Lower lobe of right lung (tissue), 2 donors: Measurements from ENCODE around the gene TBC1D10B. TPM values are rescaled to one million over a fixed set of nuclear protein-coding genes. Genes with fewer than 3 reads are reported as not detected.

ENCODE experiments used
- ATAC-seq, 2 donors: fragments of 200-7000 bp; cut with Tn5 transposase; one replicate each; pipeline ENCODE4 v1.9.1; 2020 to 2022; ENCODE audit warnings: mild to moderate bottlenecking in 2 of 2, moderate library complexity in 2 of 2
- DNase-seq: peaks from one replicate; pipeline ENCODE4 v3.0.0-alpha.2; 2020
- H3K27ac ChIP-seq: fragments of 200-600 bp; one replicate; pipeline ENCODE4 v1.8.0; 2022
- H3K27me3 ChIP-seq: fragments of 200-600 bp; one replicate; pipeline ENCODE4 v1.8.0; 2022; ENCODE audit warnings: low read depth
- H3K36me3 ChIP-seq: fragments of 200-600 bp; one replicate; pipeline ENCODE4 v1.8.0; 2022; ENCODE audit warnings: mild to moderate bottlenecking
- H3K4me1 ChIP-seq: fragments of 200-600 bp; one replicate; pipeline ENCODE4 v1.8.0; 2022
- H3K4me3 ChIP-seq: fragments of 200-600 bp; one replicate; pipeline ENCODE4 v1.8.0; 2022; ENCODE audit warnings: mild to moderate bottlenecking
- H3K9me3 ChIP-seq: fragments of 200-600 bp; one replicate; pipeline ENCODE4 v1.8.0; 2022
- intact Hi-C: fragments of 100-400 bp; cut with DNase I; formaldehyde crosslinking; loops from one replicate; pipeline ENCODE4 v1.11.0; 2022
- long read RNA-seq: library from polyadenylated mRNA; unstranded; transcript quantifications from one replicate; pipeline ENCODE4 v2.0.0, GENCODE V29; 2021
- total RNA-seq: library from RNA; stranded (reverse); fragmentation: NEBNext Ultra II Directional; extraction: Animal tissue kit (Norgen Biotek cat#: 25700); gene quantifications from one replicate; pipeline ENCODE4 v1.2.1, GENCODE V29; 2021
- TF ChIP-seq, protein P1 (sequence below): fragments of 200-600 bp; IDR thresholded peaks from one replicate; pipeline ENCODE4 v1.8.0; 2022; ENCODE audit warnings: antibody characterized with exemption, mild to moderate bottlenecking
- donor health status: DM: no; HTN: yes; CAD: no; lungs with severe emphysema.

TBC1D10B gene, protein sequence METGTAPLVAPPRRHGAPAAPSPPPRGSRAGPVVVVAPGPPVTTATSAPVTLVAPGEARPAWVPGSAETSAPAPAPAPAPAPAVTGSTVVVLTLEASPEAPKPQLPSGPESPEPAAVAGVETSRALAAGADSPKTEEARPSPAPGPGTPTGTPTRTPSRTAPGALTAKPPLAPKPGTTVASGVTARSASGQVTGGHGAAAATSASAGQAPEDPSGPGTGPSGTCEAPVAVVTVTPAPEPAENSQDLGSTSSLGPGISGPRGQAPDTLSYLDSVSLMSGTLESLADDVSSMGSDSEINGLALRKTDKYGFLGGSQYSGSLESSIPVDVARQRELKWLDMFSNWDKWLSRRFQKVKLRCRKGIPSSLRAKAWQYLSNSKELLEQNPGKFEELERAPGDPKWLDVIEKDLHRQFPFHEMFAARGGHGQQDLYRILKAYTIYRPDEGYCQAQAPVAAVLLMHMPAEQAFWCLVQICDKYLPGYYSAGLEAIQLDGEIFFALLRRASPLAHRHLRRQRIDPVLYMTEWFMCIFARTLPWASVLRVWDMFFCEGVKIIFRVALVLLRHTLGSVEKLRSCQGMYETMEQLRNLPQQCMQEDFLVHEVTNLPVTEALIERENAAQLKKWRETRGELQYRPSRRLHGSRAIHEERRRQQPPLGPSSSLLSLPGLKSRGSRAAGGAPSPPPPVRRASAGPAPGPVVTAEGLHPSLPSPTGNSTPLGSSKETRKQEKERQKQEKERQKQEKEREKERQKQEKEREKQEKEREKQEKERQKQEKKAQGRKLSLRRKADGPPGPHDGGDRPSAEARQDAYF
- total RNA-seq: 36.9 TPM
- long read RNA-seq, transcript TBC1D10B-201 (9 exons, 3,350 nt): major isoform, 32 of 55 reads
- long read RNA-seq, partial matches to known transcripts: 20 of 55 reads
- long read RNA-seq, other reads (novel, unspliced or antisense): 2 of 55 reads

DNA sequence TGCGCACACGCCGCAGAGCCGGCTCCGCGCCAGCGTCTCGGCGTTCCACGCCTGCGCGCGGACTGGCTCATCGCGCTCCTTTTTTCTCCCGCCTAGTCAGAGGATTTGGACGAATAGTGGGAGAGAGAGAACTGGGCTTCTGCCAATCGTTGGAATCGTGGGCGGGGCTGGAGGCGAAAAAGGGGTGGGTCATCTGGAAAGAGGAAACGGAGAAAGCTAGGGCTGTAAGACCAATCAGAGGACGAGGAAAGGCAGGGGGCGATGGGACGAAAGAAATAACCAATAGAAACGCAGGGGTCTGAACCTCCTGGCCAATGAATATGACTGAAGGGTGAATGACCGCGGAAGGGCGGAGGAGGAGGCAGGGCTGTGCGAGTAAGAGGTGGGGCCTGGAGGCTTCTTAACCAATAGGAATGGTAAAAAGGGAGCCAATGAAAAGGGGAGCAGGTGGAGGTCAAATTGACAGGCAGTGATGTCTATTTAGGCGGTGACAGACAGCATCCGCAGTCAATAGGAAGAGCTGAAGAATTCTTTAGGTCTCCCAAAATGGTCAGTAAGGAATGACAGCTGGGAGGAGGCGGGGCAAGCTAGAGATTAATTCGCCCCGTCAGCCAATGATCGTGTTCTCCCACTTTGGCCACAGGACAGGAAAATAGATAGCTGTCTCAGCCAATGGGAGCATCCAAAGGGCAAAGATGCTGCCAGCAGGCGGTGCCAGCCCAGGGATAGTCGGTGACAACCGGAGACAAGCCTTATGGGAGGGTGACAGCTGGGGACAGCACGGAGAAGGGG lies at the start of gene TBC1D10B:
Gene TBC1D10B (minus strand): TSS at position 39 of the 792 bp plus-strand sequence. CDS start 311 bp downstream, outside the sequence.
- Histone ChIP-seq H3K27me3 (no peaks in the 10 kb centered on the region), H3K4me1 (peaks cover 36% of the 10 kb centered on the region), H3K27ac (peak within 1 kb of the TSS; percentile 81), H3K9me3 (no peaks in the 10 kb centered on the region), H3K36me3 (peaks cover 4% of the 10 kb centered on the region), H3K4me3 (peak within 1 kb of the TSS; percentile 91)
- intact Hi-C loops: no loop called here
- DNase-seq: peak; percentile 96
- TF ChIP-seq, protein P1, sequence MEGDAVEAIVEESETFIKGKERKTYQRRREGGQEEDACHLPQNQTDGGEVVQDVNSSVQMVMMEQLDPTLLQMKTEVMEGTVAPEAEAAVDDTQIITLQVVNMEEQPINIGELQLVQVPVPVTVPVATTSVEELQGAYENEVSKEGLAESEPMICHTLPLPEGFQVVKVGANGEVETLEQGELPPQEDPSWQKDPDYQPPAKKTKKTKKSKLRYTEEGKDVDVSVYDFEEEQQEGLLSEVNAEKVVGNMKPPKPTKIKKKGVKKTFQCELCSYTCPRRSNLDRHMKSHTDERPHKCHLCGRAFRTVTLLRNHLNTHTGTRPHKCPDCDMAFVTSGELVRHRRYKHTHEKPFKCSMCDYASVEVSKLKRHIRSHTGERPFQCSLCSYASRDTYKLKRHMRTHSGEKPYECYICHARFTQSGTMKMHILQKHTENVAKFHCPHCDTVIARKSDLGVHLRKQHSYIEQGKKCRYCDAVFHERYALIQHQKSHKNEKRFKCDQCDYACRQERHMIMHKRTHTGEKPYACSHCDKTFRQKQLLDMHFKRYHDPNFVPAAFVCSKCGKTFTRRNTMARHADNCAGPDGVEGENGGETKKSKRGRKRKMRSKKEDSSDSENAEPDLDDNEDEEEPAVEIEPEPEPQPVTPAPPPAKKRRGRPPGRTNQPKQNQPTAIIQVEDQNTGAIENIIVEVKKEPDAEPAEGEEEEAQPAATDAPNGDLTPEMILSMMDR: peak; percentile 32
- ATAC-seq: peak; percentile 94 to 95

DNA sequence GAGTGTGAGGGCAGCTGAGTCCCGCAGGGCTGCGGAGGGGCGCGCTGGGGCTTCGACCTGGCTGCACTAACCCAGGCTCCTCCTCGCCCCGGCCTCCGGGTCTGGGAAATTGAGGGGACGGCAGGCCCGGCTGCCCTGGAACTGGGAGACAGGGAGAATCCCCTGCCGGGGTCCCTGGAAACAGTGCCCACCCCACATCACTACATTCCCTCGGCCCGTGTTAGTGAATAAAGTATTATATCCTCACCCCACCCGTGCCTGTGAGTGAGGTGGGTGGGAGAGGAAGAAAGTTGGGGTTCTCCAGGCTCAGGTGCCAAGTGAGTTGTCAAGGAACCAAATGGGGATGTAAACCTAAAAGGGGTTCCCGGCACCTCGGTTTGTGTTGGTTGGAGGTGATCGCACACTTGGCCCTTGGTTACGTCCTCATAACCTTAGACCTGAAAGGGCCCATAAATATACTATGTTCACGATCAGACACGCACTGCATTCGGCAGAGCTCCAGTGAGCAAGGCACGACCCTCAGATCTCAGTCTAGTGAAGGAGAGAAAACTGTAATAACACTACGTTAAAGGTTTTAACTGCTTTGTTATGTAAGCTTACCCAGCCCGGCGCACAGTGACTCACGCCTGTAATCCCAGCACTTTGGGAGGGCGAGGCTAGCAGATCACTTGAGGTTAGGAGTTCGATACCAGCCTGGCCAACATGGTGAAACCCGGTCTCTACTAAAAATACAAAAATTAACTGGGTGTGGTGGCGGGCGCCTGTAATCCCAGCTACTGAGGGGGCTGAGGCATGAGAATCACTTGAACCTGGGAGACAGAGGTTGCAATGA lies 48.3 kb upstream of the TBC1D10B start:
- no peak for ATAC-seq
- no peaks in the 10 kb centered on the region for H3K9me3 ChIP-seq
- peak overlapping the region; percentile 68 for H3K4me3 ChIP-seq
- H3K27me3 ChIP-seq: no peaks in the 10 kb centered on the region
- TF ChIP-seq, protein P1: no peak
- no peak for DNase-seq
- H3K36me3 ChIP-seq: peaks cover 27% of the 10 kb centered on the region
- H3K4me1 ChIP-seq: peaks cover 16% of the 10 kb centered on the region
- H3K27ac ChIP-seq: peak overlapping the region; percentile 88
- intact Hi-C loops: no loop called here

DNA sequence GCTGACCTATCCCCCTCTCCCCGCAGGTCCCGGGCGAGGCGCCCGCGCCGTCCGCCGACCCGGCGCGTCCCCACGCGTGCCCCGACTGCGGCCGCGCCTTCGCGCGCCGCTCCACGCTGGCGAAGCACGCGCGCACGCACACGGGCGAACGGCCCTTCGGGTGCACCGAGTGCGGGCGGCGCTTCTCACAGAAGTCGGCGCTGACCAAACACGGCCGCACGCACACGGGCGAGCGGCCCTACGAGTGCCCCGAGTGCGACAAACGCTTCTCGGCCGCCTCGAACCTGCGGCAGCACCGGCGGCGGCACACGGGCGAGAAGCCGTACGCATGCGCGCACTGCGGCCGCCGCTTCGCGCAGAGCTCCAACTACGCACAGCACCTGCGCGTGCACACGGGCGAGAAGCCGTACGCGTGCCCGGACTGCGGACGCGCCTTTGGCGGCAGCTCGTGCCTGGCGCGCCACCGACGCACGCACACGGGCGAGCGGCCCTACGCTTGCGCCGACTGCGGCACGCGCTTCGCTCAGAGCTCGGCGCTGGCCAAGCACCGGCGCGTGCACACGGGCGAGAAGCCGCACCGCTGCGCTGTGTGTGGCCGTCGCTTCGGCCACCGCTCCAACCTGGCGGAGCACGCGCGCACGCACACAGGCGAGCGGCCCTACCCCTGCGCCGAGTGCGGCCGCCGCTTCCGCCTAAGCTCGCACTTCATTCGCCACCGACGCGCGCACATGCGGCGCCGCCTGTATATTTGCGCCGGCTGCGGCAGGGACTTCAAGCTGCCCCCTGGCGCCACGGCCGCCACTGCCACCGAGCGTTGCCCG lies 47.4 kb upstream of the TBC1D10B start:
- intact Hi-C loops: no loop called here

More for the DNA sequence above, 47.4 kb upstream of the TBC1D10B start:
- TF ChIP-seq, protein P1: peak; percentile 41
- Histone ChIP-seq H3K27me3 (no peaks in the 10 kb centered on the region), H3K9me3 (no peaks in the 10 kb centered on the region), H3K36me3 (peaks cover 21% of the 10 kb centered on the region), H3K4me1 (peaks cover 16% of the 10 kb centered on the region), H3K4me3 (peak overlapping the region; percentile 68), H3K27ac (peak overlapping the region; percentile 88)
- DNase-seq (peak; percentile 94), ATAC-seq (peak; percentile 97 to 98)
